H1 (cell line): ENCODE measurements around the gene SELENOS. TPM values are rescaled to one million over a fixed set of nuclear protein-coding genes. Genes with fewer than 3 reads are reported as not detected.

ENCODE experiments used
- BACH1 ChIP-seq: IDR thresholded peaks from 2 replicates; pipeline ENCODE4 v1.6.1; 2012; ENCODE audit warnings: low read length, improper control_type of control experiment
- BRCA1 ChIP-seq: IDR thresholded peaks from 2 replicates; pipeline ENCODE4 v1.6.1; 2012; ENCODE audit warnings: low read depth, low read length, improper control_type of control experiment
- CBX5 ChIP-seq: fragments of 300-800, 300-1000 bp; sonication (generic); IDR thresholded peaks from 2 replicates; pipeline ENCODE4 v1.7.1; 2016; ENCODE audit warnings: antibody characterized with exemption, low read length, low read depth
- CBX8 ChIP-seq: fragments of 300-800, 300-1000 bp; sonication (generic); IDR thresholded peaks from 2 replicates; pipeline ENCODE4 v1.7.1; 2016; ENCODE audit warnings: low read depth, low read length, borderline replicate concordance
- CHD2 ChIP-seq: IDR thresholded peaks from 2 replicates; pipeline ENCODE4 v1.6.1; 2012; ENCODE audit warnings: low read length, improper control_type of control experiment
- HDAC2 ChIP-seq, 2 experiments: fragments of 300-600 bp in 1 of 2; sonication (generic) in 1 of 2; IDR thresholded peaks; 2 replicates each; pipeline ENCODE4 v1.6.1; 2011 to 2012; ENCODE audit warnings: low read depth in 2 of 2, low read length in 2 of 2, mild to moderate bottlenecking in 2 of 2, moderate library complexity in 2 of 2, borderline replicate concordance in 1 of 2, inconsistent platforms in 1 of 2
- JUND ChIP-seq: IDR thresholded peaks from 2 replicates; pipeline ENCODE4 v1.6.1; 2011; ENCODE audit warnings: mild to moderate bottlenecking, improper control_type of control experiment, low read length
- MAFK ChIP-seq: IDR thresholded peaks from 2 replicates; pipeline ENCODE4 v1.6.1; 2012; ENCODE audit warnings: low read depth, mild to moderate bottlenecking, improper control_type of control experiment, low read length
- NANOG ChIP-seq: IDR thresholded peaks from 2 replicates; pipeline ENCODE4 v1.6.1; 2011; ENCODE audit warnings: low read length, low read depth, mild to moderate bottlenecking, inconsistent platforms; ENCODE audit not compliant: insufficient read depth, poor library complexity, severe bottlenecking
- PHF8 ChIP-seq: fragments of 200-600 bp; sonication (generic); conservative IDR thresholded peaks from 2 replicates; pipeline ENCODE4 v1.7.1; 2012; ENCODE audit warnings: low read depth, mild to moderate bottlenecking, inconsistent platforms, low read length, moderate library complexity
- POLR2A ChIP-seq, 2 experiments: IDR thresholded peaks; 1 replicate in 1 of 2; 2 replicates in 1 of 2; pipeline ENCODE4 v1.6.1; 2011; ENCODE audit warnings: low read depth in 2 of 2, low read length in 2 of 2, mild to moderate bottlenecking in 2 of 2; ENCODE audit errors: control extremely low read depth in 1 of 2
- RFX5 ChIP-seq: IDR thresholded peaks from 2 replicates; pipeline ENCODE4 v1.6.1; 2011; ENCODE audit warnings: low read depth, low read length, improper control_type of control experiment, borderline replicate concordance
- RNF2 ChIP-seq: fragments of 200-900, 300-1000 bp; sonication (generic); IDR thresholded peaks from 2 replicates; pipeline ENCODE4 v1.7.1; 2016; ENCODE audit warnings: borderline replicate concordance, low read depth, mild to moderate bottlenecking, antibody characterized with exemption, low read length; ENCODE audit not compliant: poor library complexity, severe bottlenecking; ENCODE audit errors: missing control alignments
- RXRA ChIP-seq: IDR thresholded peaks from 2 replicates; pipeline ENCODE4 v1.6.1; 2011; ENCODE audit warnings: low read depth, mild to moderate bottlenecking, low read length, moderate library complexity; ENCODE audit not compliant: insufficient read depth
- SAP30 ChIP-seq: fragments of 300-600 bp; sonication (generic); IDR thresholded peaks from 2 replicates; pipeline ENCODE4 v1.7.1; 2012; ENCODE audit warnings: low read length, moderate library complexity, mild to moderate bottlenecking, inconsistent platforms; ENCODE audit not compliant: insufficient read depth, insufficient replicate concordance
- SIRT6 ChIP-seq: IDR thresholded peaks from one replicate; pipeline ENCODE4 v1.7.1; 2012; ENCODE audit warnings: low read length, inconsistent platforms
- SP4 ChIP-seq: IDR thresholded peaks from 2 replicates; pipeline ENCODE4 v1.6.1; 2012; ENCODE audit warnings: low read length, inconsistent platforms
- ZNF274 ChIP-seq: IDR thresholded peaks from 2 replicates; pipeline ENCODE4 v1.7.0; 2012; ENCODE audit warnings: low read length, borderline replicate concordance; ENCODE audit errors: extremely low read depth
- polyA plus RNA-seq, 7 experiments: library from polyadenylated mRNA; depleted of rRNA in 3 of 7; stranded (reverse) in 5 of 7; unstranded in 2 of 7; fragments of >200 nt in 5 of 7; fragments of 200-250 nt in 2 of 7; gene quantifications; 1 replicate in 5 of 7; 2 replicates in 1 of 7; 4 replicates in 1 of 7; pipeline versions ENCODE4 v1.2.1 to v1.2.3, GENCODE V29; 2011 to 2013; ENCODE audit warnings: missing spikeins in 2 of 7, mixed read lengths in 2 of 7
- total RNA-seq: library from RNA; stranded (reverse); fragmentation: NEBNext Ultra II Directional; extraction: Animal tissue kit (Norgen Biotek cat#: 25700); gene quantifications from 2 replicates; pipeline ENCODE4 v1.2.1, GENCODE V29; 2021
- TF ChIP-seq, protein P1 (sequence below), 3 experiments: IDR thresholded peaks; 1 replicate in 2 of 3; 2 replicates in 1 of 3; pipeline versions ENCODE4 v1.5.1 to v1.6.1; 2011; ENCODE audit warnings: low read length in 3 of 3, mild to moderate bottlenecking in 3 of 3, inconsistent platforms in 2 of 3, low read depth in 1 of 3, moderate library complexity in 1 of 3; ENCODE audit not compliant: insufficient read depth in 1 of 3; ENCODE audit errors: control extremely low read depth in 1 of 3
- TF ChIP-seq, protein P2 (sequence below): IDR thresholded peaks from 2 replicates; pipeline ENCODE4 v1.6.1; 2012; ENCODE audit warnings: inconsistent platforms

The SELENOS gene
- total and polyA plus RNA-seq, 2 of the 8 experiments (the other 6 are each of a cell fraction or from before 2014, with no cell fraction given): 45.1 to 46.0 TPM

DNA sequence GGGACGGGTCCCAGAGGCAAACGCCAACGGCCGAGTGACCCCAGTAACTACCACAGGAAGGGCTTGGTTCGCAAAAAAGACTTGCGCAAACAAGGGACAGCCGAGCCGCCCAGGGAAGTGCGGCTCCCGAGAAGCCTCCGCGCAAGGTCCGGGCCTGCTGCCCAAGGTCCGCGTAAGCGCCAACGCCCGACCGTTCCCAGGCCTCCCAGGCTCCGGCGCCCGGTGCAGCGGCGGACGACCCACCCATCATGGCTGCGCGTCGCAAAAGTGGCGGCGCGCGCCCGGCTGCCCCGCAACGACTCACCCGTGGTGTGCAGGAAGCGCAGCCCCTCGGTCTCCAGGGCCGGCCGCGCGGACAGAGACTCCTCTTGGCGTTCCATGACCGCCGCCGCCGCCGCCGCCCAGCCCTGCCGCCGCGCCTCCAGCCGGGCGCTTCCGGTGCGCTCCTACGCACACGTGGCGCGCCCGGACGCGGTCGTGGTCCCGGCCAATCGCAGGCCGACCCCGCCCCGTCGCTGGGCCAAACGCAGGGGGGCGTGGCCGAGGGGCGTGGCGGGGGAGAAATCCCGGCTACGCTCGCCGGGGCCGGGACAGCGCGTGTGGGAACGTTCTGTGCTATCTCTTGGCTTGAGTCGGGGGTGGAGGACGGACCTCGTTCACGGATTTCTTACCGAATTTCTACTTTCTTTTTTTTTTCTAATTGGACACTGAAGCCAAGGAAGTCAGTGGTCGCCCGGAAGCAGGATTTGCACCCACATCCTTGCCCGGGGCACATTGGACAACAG is at the start of gene SELENOS (continued):
- TF ChIP-seq, protein P1, sequence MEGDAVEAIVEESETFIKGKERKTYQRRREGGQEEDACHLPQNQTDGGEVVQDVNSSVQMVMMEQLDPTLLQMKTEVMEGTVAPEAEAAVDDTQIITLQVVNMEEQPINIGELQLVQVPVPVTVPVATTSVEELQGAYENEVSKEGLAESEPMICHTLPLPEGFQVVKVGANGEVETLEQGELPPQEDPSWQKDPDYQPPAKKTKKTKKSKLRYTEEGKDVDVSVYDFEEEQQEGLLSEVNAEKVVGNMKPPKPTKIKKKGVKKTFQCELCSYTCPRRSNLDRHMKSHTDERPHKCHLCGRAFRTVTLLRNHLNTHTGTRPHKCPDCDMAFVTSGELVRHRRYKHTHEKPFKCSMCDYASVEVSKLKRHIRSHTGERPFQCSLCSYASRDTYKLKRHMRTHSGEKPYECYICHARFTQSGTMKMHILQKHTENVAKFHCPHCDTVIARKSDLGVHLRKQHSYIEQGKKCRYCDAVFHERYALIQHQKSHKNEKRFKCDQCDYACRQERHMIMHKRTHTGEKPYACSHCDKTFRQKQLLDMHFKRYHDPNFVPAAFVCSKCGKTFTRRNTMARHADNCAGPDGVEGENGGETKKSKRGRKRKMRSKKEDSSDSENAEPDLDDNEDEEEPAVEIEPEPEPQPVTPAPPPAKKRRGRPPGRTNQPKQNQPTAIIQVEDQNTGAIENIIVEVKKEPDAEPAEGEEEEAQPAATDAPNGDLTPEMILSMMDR (IDR thresholded peaks at IDR 0.05; ENCODE audit: control extremely low read depth in 1 of 3, insufficient read depth in 1 of 3, low read depth in 1 of 3, low read length in 3 of 3): no peak
- TF ChIP-seq SIRT6 (no peak), HDAC2 (IDR thresholded peaks at IDR 0.05; ENCODE audit: borderline replicate concordance in 1 of 2, low read depth in 2 of 2, low read length in 2 of 2) (peak in 1 of 2 experiments; percentile 40; a peak in 1 of 4 replicates), SAP30 (peak; percentile 40), NANOG (no peak), CHD2 (no peak), MAFK (no peak), BRCA1 (no peak), SP4 (no peak), JUND (no peak), CBX8 (no peak), ZNF274 (no peak), BACH1 (no peak), POLR2A (IDR thresholded peaks at IDR 0.05; ENCODE audit: control extremely low read depth in 1 of 2, low read depth in 2 of 2, low read length in 2 of 2) (peak in 1 of 2 experiments; percentile 51; a peak in 2 of 3 replicates), RFX5 (no peak), RNF2 (no peak), CBX5 (no peak), RXRA (no peak), PHF8 (peak; percentile 93)
- TF ChIP-seq, protein P2, sequence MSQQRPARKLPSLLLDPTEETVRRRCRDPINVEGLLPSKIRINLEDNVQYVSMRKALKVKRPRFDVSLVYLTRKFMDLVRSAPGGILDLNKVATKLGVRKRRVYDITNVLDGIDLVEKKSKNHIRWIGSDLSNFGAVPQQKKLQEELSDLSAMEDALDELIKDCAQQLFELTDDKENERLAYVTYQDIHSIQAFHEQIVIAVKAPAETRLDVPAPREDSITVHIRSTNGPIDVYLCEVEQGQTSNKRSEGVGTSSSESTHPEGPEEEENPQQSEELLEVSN: no peak
